Bladder microvascular endothelial cell (primary cell): ENCODE results near the gene ACSM2A. TPM values are rescaled to one million over a fixed set of nuclear protein-coding genes. Genes with fewer than 3 reads are reported as not detected.

Experiments
- total RNA-seq: library from RNA; depleted of rRNA; stranded (reverse); fragments of >200 nt; gene quantifications from 2 replicates; pipeline ENCODE4 v1.2.3, GENCODE V29; 2014

The ACSM2A gene
- 0.06 and 0.16 TPM in 2 replicates for total RNA-seq

DNA sequence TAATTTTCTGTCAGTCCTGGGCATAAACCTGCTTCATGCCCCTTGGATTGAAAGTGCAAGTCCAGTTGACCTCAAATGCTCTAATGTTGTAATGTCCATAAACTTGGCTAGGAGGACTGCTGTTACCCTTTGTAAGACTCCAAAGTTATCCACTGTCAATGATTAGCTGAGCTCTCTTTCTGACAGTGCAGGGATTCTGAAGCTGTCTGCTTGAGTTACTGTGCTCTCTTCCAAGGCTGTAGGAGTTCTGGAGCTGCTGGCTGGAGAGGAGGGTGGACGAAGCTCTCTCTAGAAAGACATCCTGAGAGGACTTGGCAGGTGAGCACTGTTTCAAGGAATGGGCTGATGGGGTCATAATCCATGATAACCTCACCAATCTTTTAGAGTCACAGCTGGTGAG lies at the start of gene ACSM2A:
Gene ACSM2A (plus strand): TSS at position 158 of the 400 bp plus-strand sequence. CDS start 8,594 bp downstream, outside the sequence.

DNA sequence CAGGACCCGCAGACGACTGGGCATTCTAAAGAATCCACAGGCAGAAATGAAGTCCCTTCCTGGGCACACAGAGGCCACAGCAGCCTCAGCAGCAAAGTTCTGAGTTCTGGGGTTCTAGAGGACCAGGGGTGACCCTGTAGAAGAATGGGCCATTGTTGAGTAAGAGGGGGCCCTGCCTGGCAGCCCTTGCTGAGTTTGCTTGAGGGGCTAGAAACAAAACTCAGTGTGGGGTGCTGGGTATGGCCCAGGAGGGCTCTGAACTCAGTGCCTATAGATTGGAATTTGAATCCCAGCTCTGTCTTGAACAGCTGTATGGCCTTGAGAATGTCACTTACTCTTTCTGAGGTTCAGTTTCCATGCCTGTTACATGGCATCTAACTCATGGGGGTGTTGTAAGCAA lies 46.7 kb upstream of the ACSM2A start, which contains the start of gene PDILT:
Gene PDILT (minus strand): TSS at position 101 of the 400 bp plus-strand sequence. CDS start 5,437 bp downstream, outside the sequence.

GRCh38 chr16:20409398-20410120 lies 41.8 kb upstream of the ACSM2A start, which contains the start of gene ACSM5:
ACSM5 (plus strand) TSS chr16:20409534; CDS start chr16:20411485, 1,951 bp downstream.

Other genes with a start within 250 kb of the ACSM2A start
- not detected in 2 replicates for gene GP2, start 124.0 kb upstream of the ACSM2A start, total RNA-seq
- gene UMOD, start 98.8 kb upstream of the ACSM2A start, total RNA-seq: not detected in 2 replicates
- not detected in 2 replicates for gene PDILT, start 46.8 kb upstream of the ACSM2A start, total RNA-seq
- 0.44 TPM in 1 of 2 replicates, not detected in the other for gene ACSM5, start 42.0 kb upstream of the ACSM2A start, total RNA-seq
- gene ACSM2B, start 124.8 kb downstream of the ACSM2A start, total RNA-seq: 0.16 TPM in 1 of 2 replicates, not detected in the other
- not detected in 2 replicates for gene ACSM1, start 246.2 kb downstream of the ACSM2A start, total RNA-seq